IMR-90 (cell line): ENCODE results near the gene SCGB1C1. TPM values are rescaled to one million over a fixed set of nuclear protein-coding genes. Genes with fewer than 3 reads are reported as not detected.

Experiments used
- ATAC-seq: fragments of 200-7000 bp; cut with Tn5 transposase; 2 replicates; pipeline ENCODE4 v1.9.1; 2020; ENCODE audit warnings: low read depth, mild to moderate bottlenecking, moderate library complexity
- BruUV-seq: library from RNA; stranded (reverse); fragments of 400-500 nt; replicated peaks from 2 replicates; lab custom pipeline; 2021; lab: Mats Ljungman, UMichigan
- CTCF ChIA-PET: fragments of 300-600 bp; formaldehyde crosslinking; extraction: SDS; loops from one replicate; lab custom pipeline; 2021; ENCODE audit warnings: antibody characterized with exemption; lab: Yijun Ruan, JAX
- POLR2A ChIA-PET: fragments of 300-600 bp; sonication (Branson Sonifier 250); formaldehyde crosslinking; loops from one replicate; lab custom pipeline; 2022; ENCODE audit warnings: antibody characterized with exemption; ENCODE audit not compliant: unreplicated experiment; lab: Charles Lee
- DNase-seq: peaks from one replicate; pipeline ENCODE4 v3.0.0; 2013
- H2AFZ ChIP-seq: replicated peaks from 2 replicates; pipeline ENCODE3; 2013; ENCODE audit warnings: low read length, mild to moderate bottlenecking; ENCODE audit not compliant: poor library complexity
- H2AK5ac ChIP-seq: 2 replicates; pipeline ENCODE4 v1.6.1; 2013; ENCODE audit warnings: low read depth, low read length, inconsistent platforms
- H2AK9ac ChIP-seq: replicated peaks from 2 replicates; pipeline ENCODE3; 2013; ENCODE audit warnings: mild to moderate bottlenecking, low read depth, low read length, moderate library complexity; ENCODE audit not compliant: poor library complexity
- H2BK120ac ChIP-seq: 2 replicates; pipeline ENCODE4 v1.6.1; 2013; ENCODE audit warnings: low read depth, low read length, inconsistent platforms
- H2BK15ac ChIP-seq: 3 replicates; pipeline ENCODE4 v1.6.1; 2013; ENCODE audit warnings: low read depth, low read length, inconsistent platforms
- H2BK20ac ChIP-seq: 2 replicates; pipeline ENCODE4 v1.6.1; 2013; ENCODE audit warnings: low read depth, mild to moderate bottlenecking, inconsistent platforms, low read length, moderate library complexity
- H2BK5ac ChIP-seq: 2 replicates; pipeline ENCODE4 v1.6.1; 2013; ENCODE audit warnings: mild to moderate bottlenecking, low read depth, low read length, inconsistent platforms; ENCODE audit not compliant: poor library complexity, severe bottlenecking
- H3K14ac ChIP-seq: replicated peaks from 2 replicates; pipeline ENCODE4 v1.6.1; 2013; ENCODE audit warnings: low read depth, low read length, inconsistent platforms
- H3K18ac ChIP-seq: 2 replicates; pipeline ENCODE4 v1.6.1; 2013; ENCODE audit warnings: low read depth, low read length, control low read depth
- H3K23ac ChIP-seq: 2 replicates; pipeline ENCODE4 v1.6.1; 2013; ENCODE audit warnings: low read depth, low read length, inconsistent platforms
- H3K27ac ChIP-seq: 2 replicates; pipeline ENCODE4 v1.5.1; 2013; ENCODE audit warnings: mild to moderate bottlenecking, control low read depth, low read length; ENCODE audit not compliant: insufficient read depth
- H3K27me3 ChIP-seq: 2 replicates; pipeline ENCODE4 v1.6.1; 2013; ENCODE audit warnings: low read length; ENCODE audit not compliant: control insufficient read depth, insufficient read depth
- H3K36me3 ChIP-seq: 2 replicates; pipeline ENCODE4 v1.6.1; 2013; ENCODE audit warnings: low read length, mixed read lengths; ENCODE audit not compliant: control insufficient read depth, insufficient read depth
- H3K4ac ChIP-seq: 2 replicates; pipeline ENCODE4 v1.6.1; 2013; ENCODE audit warnings: low read depth, low read length, inconsistent platforms
- H3K4me1 ChIP-seq: 2 replicates; pipeline ENCODE4 v1.6.1; 2013; ENCODE audit warnings: low read length, mixed read lengths; ENCODE audit not compliant: control insufficient read depth, insufficient read depth
- H3K4me2 ChIP-seq: 2 replicates; pipeline ENCODE4 v1.6.1; 2013; ENCODE audit warnings: low read depth, mild to moderate bottlenecking, control low read depth, low read length, moderate library complexity
- H3K4me3 ChIP-seq: 2 replicates; pipeline ENCODE4 v1.5.1; 2013; ENCODE audit warnings: low read depth, mild to moderate bottlenecking, control low read depth, low read length, moderate library complexity; ENCODE audit not compliant: insufficient read depth
- H3K56ac ChIP-seq: 2 replicates; pipeline ENCODE4 v1.6.1; 2013; ENCODE audit warnings: low read length, inconsistent platforms; ENCODE audit not compliant: insufficient read depth; ENCODE audit errors: extremely low read depth
- H3K79me1 ChIP-seq, 2 experiments: 2 replicates each; pipeline ENCODE4 v1.6.1; 2013; ENCODE audit warnings: low read length in 2 of 2, inconsistent platforms in 1 of 2, low read depth in 1 of 2
- H3K9ac ChIP-seq: 2 replicates; pipeline ENCODE4 v1.6.1; 2013; ENCODE audit warnings: low read depth, low read length, control low read depth
- H3K9me1 ChIP-seq: 2 replicates; pipeline ENCODE4 v1.6.1; 2013; ENCODE audit warnings: low read length, inconsistent platforms; ENCODE audit not compliant: insufficient read depth
- H3K9me3 ChIP-seq: 2 replicates; pipeline ENCODE4 v1.6.1; 2013; ENCODE audit warnings: low read length; ENCODE audit not compliant: control insufficient read depth, insufficient read depth
- H4K20me1 ChIP-seq: 2 replicates; pipeline ENCODE4 v1.6.1; 2013; ENCODE audit warnings: low read length, inconsistent platforms; ENCODE audit not compliant: insufficient read depth
- H4K5ac ChIP-seq: 2 replicates; pipeline ENCODE4 v1.6.1; 2013; ENCODE audit warnings: mild to moderate bottlenecking, low read depth, low read length, control low read depth
- H4K8ac ChIP-seq, 2 experiments: 2 replicates each; pipeline ENCODE4 v1.6.1; 2013; ENCODE audit warnings: low read depth in 2 of 2, low read length in 2 of 2, control low read depth in 1 of 2, inconsistent platforms in 1 of 2
- H4K91ac ChIP-seq: 2 replicates; pipeline ENCODE4 v1.6.1; 2013; ENCODE audit warnings: low read depth, low read length, inconsistent platforms; ENCODE audit not compliant: insufficient read depth
- CHD1 ChIP-seq: IDR thresholded peaks from 2 replicates; pipeline ENCODE4 v1.6.1; 2012; ENCODE audit warnings: low read depth, low read length, improper control_type of control experiment
- FOS ChIP-seq: fragments of 150-350 bp; IDR thresholded peaks from 2 replicates; pipeline ENCODE4 v1.6.1; 2016; ENCODE audit warnings: low read depth, low read length
- MAFK ChIP-seq: IDR thresholded peaks from 2 replicates; pipeline ENCODE4 v1.6.1; 2012; ENCODE audit warnings: low read depth, low read length, improper control_type of control experiment
- RFX5 ChIP-seq: IDR thresholded peaks from 2 replicates; pipeline ENCODE4 v1.8.0; 2012; ENCODE audit warnings: low read depth, mild to moderate bottlenecking, low read length, moderate library complexity
- WGBS, 2 experiments: methylation state at CpG; one replicate each; pipeline versions ENCODE4 v1.1.5 to v1.1.7; 2013; ENCODE audit warnings: missing lambda C conversion rate in 2 of 2; ENCODE audit not compliant: insufficient read length in 1 of 2; ENCODE audit errors: extremely low coverage in 2 of 2; 5-methylcytosine and 5-hydroxymethylcytosine counted together
- dilution Hi-C: fragments of 300-500 bp; cut with HindIII; formaldehyde crosslinking; loops from one replicate; pipeline ENCODE4 v1.14.3; 2018; ENCODE audit warnings: low sequenced_read_pairs; ENCODE audit not compliant: unreplicated experiment
- in situ Hi-C: fragments of 300-500 bp; cut with MboI; formaldehyde crosslinking; loops from 3 replicates; pipeline ENCODE4 v1.14.3; 2019; ENCODE audit warnings: low sequenced_read_pairs, inconsistent platforms, mixed read lengths
- intact Hi-C: fragments of 100-400 bp; cut with micrococcal nuclease; formaldehyde crosslinking; loops from 2 replicates; pipeline ENCODE4 v1.10.0; 2022
- polyA plus RNA-seq, 3 experiments: library from polyadenylated mRNA; depleted of rRNA; stranded (reverse); fragments of >200 nt; gene quantifications; 2 replicates each; pipeline ENCODE4 v1.2.3, GENCODE V29; 2012; ENCODE audit warnings: low replicate concordance in 1 of 3
- total RNA-seq: library from RNA; depleted of rRNA; stranded (reverse); fragments of >200 nt; gene quantifications from 2 replicates; pipeline ENCODE4 v1.2.3, GENCODE V29; 2012
- TF ChIP-seq, protein P1 (sequence below): fragments of 150-350 bp; IDR thresholded peaks from 2 replicates; pipeline ENCODE4 v1.6.1; 2017; ENCODE audit warnings: mild to moderate bottlenecking, antibody characterized with exemption, low read length, low read depth

SCGB1C1 gene
- total and polyA plus RNA-seq, 2 of the 4 experiments (the other 2 are of a cell fraction) = not detected

DNA sequence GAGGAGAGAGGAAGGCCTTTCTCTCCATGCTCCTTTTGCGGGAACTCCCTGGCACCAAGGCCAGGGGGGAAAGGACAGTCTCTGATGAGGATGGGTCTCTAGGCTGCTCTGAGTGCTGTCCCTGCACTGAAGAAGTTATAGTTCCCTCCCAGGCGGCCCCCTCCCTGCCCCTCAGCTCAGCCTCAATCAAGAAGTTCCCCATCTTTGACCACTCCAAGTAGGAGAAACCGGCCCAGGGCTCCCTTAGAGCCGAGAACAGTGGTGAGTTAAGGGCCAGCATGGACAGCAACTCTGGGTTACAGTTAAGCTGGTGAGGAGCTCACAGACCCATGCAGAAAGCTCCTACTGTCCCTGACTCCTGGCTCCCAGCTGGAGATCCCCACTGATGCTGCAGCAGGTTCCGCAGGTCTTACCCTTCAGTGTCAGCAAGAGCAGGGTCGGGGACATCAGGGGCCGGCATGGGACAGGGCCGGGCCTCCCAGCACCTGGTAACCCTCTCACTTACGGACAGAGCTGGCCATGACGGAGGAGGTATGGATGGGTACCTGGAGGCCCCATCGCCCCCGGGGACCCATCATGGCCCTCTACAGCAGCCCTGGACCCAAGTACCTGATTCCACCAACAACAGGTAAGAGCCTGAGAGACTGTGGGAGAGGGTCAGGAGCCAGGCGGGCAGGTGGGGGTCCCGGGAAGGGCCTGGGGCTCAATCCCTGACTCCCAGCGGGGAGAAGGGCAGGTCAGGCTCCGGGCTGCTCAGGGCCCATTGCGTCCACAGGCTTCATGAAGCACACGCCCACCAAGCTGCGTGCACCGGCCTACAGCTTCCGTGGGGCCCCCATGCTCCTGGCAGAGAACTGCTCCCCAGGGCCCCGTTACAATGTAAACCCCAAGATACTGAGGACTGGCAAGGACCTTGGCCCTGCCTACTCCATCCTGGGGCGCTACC lies 4.2 kb downstream of the SCGB1C1 start (continued):
- TF ChIP-seq RFX5 (no peak), CHD1 (no peak)

DNA sequence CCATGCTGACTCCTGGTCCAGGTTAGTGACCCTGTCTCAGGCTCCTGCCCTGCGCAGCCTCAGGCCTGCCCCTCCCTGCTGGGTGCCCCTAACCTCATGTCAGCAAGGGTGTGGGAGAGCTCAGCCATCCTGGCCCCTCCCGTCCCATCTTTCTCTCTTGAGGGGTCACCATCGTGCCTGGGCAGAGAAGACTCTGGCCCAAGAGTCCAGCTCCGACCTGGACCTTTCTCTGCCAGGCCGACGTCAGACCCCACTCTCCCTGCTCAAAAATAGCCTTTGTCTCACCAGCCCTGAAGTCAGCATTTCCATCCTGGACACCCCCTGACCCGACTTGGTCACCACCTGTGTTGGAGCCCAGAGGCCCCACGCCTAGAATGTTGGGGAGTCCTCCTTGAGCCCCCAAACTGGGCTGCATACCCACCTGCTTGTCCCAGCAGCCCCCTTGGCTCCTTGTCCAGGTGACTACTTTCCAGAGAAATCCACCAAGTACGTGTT lies 4.9 kb downstream of the SCGB1C1 start:
- Histone ChIP-seq H3K36me3 (peaks cover 16% of the 10 kb centered on the region; the same call in 1 of the 2 replicates), H2AK9ac (no peak overlapping the region)
- TF ChIP-seq RFX5 (no peak), CHD1 (no peak), MAFK (no peak), FOS (no peak)
- TF ChIP-seq, protein P1, sequence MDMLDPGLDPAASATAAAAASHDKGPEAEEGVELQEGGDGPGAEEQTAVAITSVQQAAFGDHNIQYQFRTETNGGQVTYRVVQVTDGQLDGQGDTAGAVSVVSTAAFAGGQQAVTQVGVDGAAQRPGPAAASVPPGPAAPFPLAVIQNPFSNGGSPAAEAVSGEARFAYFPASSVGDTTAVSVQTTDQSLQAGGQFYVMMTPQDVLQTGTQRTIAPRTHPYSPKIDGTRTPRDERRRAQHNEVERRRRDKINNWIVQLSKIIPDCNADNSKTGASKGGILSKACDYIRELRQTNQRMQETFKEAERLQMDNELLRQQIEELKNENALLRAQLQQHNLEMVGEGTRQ = no peak

More for the DNA sequence above, 4.9 kb downstream of the SCGB1C1 start:
- ATAC-seq = no peak
- Histone ChIP-seq H3K4me1 (no peaks in the 10 kb centered on the region), H3K4me2 (no peak overlapping the region), H4K91ac (no peak overlapping the region), H3K27me3 (no peaks in the 10 kb centered on the region), H3K56ac (no peak overlapping the region), H3K27ac (no peak overlapping the region), H3K9me1 (peaks cover 10% of the 10 kb centered on the region; the same call in 1 of the 2 replicates), H3K18ac (no peak overlapping the region), H2AK5ac (no peak overlapping the region), H3K4me3 (no peak overlapping the region), H2BK120ac (no peak overlapping the region), H3K9me3 (no peaks in the 10 kb centered on the region), H4K5ac (no peak overlapping the region), H2BK15ac (no peak overlapping the region), H3K4ac (no peak overlapping the region), H4K20me1 (peaks cover 19% of the 10 kb centered on the region), H2BK5ac (no peak overlapping the region), H2BK20ac (no peak overlapping the region), H3K9ac (no peak overlapping the region), H3K23ac (no peak overlapping the region), H4K8ac (no peak overlapping the region), H3K79me1 (peaks cover 4 to 25% of the 10 kb centered on the region in 2 experiments; a peak in 2 of 4 replicates), H3K14ac (no peak overlapping the region), H2AFZ (no peak overlapping the region)
- DNase-seq = no peak
- in situ Hi-C loops = no loop called here
- dilution Hi-C loops = no loop called here
- no TSS peak for BruUV-seq
- POLR2A ChIA-PET = no interaction called here
- CTCF ChIA-PET = no interaction called here
- intact Hi-C loops = no loop called here
- 75% methylated on average over 8 of the region's 9 CpGs; no CpG with 5 or more reads in 1 of the 2 experiments for WGBS, 2 experiments
